Activated CD8-positive, alpha-beta memory T cell treated with anti-CD3 and anti-CD28 coated beads for 48 hours (primary cell): ENCODE data around the gene PIK3CB.
"Not testable (repeated sequence)": the region's sequence is repeated elsewhere in the genome, so short reads cannot be mapped to it uniquely, and the experiment has no call there.

Experiments
- DNase-seq, 3 experiments: peaks; one replicate each; pipeline ENCODE4 v3.0.0-alpha.2; 2020; ENCODE audit warnings: low read depth in 2 of 3, low spot score in 2 of 3

PIK3CB gene

GRCh38 chr3:138768125-138768524 is 66.6 kb downstream of the PIK3CB start:
- no peak for DNase-seq

GRCh38 chr3:138767498-138768104 is 67.1 kb downstream of the PIK3CB start:
- DNase-seq, result no peak

GRCh38 chr3:138761002-138761401 is 73.7 kb downstream of the PIK3CB start:
- no peak for DNase-seq

GRCh38 chr3:138748190-138748589 is 86.5 kb downstream of the PIK3CB start:
- DNase-seq, result no peak

GRCh38 chr3:138747225-138747624 is 87.5 kb downstream of the PIK3CB start:
- DNase-seq, result no peak

GRCh38 chr3:138740072-138740471 is 94.7 kb downstream of the PIK3CB start:
- DNase-seq, result no peak

- no peak for DNase-seq
These were observed 102.3 kb downstream of the PIK3CB start for GRCh38 chr3:138732456-138732855.

GRCh38 chr3:138726946-138727730 is 107.6 kb downstream of the PIK3CB start:
- no peak for DNase-seq

- DNase-seq, result not testable (repeated sequence)
These were observed 108.7 kb downstream of the PIK3CB start for GRCh38 chr3:138726042-138726441.

GRCh38 chr3:138725116-138725515 is 109.6 kb downstream of the PIK3CB start:
- no peak for DNase-seq

GRCh38 chr3:138724443-138724842 is 110.3 kb downstream of the PIK3CB start:
- no peak for DNase-seq

GRCh38 chr3:138718849-138719248 is 115.9 kb downstream of the PIK3CB start:
- DNase-seq, result no peak

GRCh38 chr3:138717348-138717747 is 117.4 kb downstream of the PIK3CB start:
- DNase-seq, result no peak

- DNase-seq, result no peak
These were observed 122.6 kb downstream of the PIK3CB start for GRCh38 chr3:138712086-138712485.

GRCh38 chr3:138705675-138706074 is 129.1 kb downstream of the PIK3CB start:
- DNase-seq, result no peak

GRCh38 chr3:138696666-138697370 is 137.9 kb downstream of the PIK3CB start:
- DNase-seq, result no peak

- no peak for DNase-seq
These were observed 140.3 kb downstream of the PIK3CB start for GRCh38 chr3:138694287-138695007.

GRCh38 chr3:138692152-138692551 is 142.6 kb downstream of the PIK3CB start:
- DNase-seq, result no peak

- DNase-seq, result no peak
These were observed 143.4 kb downstream of the PIK3CB start for GRCh38 chr3:138691351-138691750.

GRCh38 chr3:138690036-138690435 is 144.7 kb downstream of the PIK3CB start:
- no peak for DNase-seq

- DNase-seq, result no peak
These were observed 145.8 kb downstream of the PIK3CB start for GRCh38 chr3:138688871-138689299.
